ENCODE results near the gene OR52K2.

Gene OR52K2

DNA sequence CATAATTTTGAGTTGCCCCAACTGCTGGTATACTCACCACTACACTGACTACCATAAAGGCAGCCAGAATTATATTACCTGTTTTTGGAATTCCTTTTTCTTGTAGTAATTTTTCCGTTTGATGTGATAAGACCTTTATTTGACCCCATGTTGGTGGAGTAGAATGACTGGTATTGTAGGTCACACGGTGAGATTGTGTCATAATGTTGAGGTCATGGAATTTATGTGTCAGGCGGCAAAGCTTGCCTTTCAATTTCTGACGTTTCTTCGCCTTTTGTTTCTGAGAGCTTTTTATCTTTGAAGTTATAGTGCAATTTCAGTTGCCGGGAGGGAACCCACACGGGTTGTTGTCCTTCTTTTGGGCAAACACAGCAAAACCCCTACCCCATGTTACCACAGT lies 46.4 kb downstream of the OR52K2 start:
- TF ChIP-seq POLR2AphosphoS5 (IDR thresholded peaks at IDR 0.05; ENCODE audit: low read depth, low read length) (no peak), SPI1 (IDR thresholded peaks at IDR 0.05; ENCODE audit: low read depth, low read length) (no peak), PAX5 (IDR thresholded peaks at IDR 0.05; ENCODE audit: insufficient read depth, low read length, severe bottlenecking) (no peak), POU2F2 (IDR thresholded peaks at IDR 0.05; ENCODE audit: low read depth, low read length) (no peak), TAF1 (IDR thresholded peaks at IDR 0.05; ENCODE audit: low read depth, low read length) (no peak), POLR2A (IDR thresholded peaks at IDR 0.05; ENCODE audit: low read depth, low read length) (no peak)
- DNase-seq (ENCODE audit: insufficient read length, low spot score) (no peak), FAIRE-seq (no peak)

- TF ChIP-seq TAF1 (IDR thresholded peaks at IDR 0.05; ENCODE audit: low read depth, low read length): no peak
- no peak for TF ChIP-seq POU2F2 (IDR thresholded peaks at IDR 0.05; ENCODE audit: low read depth, low read length)
- TF ChIP-seq POLR2A (IDR thresholded peaks at IDR 0.05; ENCODE audit: low read depth, low read length): no peak
- TF ChIP-seq PAX5 (IDR thresholded peaks at IDR 0.05; ENCODE audit: insufficient read depth, low read length, severe bottlenecking): no peak
- no peak for TF ChIP-seq SPI1 (IDR thresholded peaks at IDR 0.05; ENCODE audit: low read depth, low read length)
- no peak for TF ChIP-seq POLR2AphosphoS5 (IDR thresholded peaks at IDR 0.05; ENCODE audit: low read depth, low read length)
- no peak for FAIRE-seq
- no peak for DNase-seq (ENCODE audit: insufficient read length, low spot score)
Observed at GRCh38 chr11:4495986-4496385, 46.9 kb downstream of the OR52K2 start.

DNA sequence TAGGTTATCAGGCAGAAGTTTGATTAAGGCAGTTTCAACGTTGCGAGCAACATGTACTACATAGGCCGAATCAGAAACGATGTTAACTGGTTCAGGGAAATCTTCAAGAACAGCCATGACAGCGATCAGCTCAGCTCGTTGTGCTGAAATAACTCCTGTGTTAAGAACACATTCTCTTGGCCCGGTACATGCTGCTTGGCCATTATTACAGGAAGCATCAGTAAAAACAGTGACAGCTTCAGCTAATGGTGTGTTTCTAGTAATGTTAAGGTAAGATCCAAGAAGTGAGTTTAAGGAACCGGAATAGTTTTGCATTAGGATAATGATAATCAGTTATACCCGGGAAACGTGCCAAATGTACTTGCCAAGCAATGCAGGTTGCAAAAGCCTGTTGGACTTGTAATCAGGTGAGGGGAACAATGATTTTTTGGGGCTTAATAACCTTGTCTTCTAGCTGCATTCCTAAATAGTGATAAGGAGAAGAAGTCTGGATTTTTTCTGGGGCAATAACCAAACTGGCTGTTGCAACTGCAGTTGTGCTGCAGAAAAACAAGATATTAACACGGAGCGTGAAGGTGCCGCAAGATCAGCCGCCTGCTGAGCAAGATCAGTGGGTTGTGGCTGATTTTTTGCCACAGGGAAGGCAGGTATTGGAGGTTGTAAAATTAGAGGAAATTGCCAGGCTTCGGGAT lies 47.6 kb downstream of the OR52K2 start:
- no peak for FAIRE-seq
- DNase-seq (ENCODE audit: insufficient read length, low spot score): no peak
- no peak for TF ChIP-seq TAF1 (IDR thresholded peaks at IDR 0.05; ENCODE audit: low read depth, low read length)
- no peak for TF ChIP-seq POLR2AphosphoS5 (IDR thresholded peaks at IDR 0.05; ENCODE audit: low read depth, low read length)
- no peak for TF ChIP-seq SPI1 (IDR thresholded peaks at IDR 0.05; ENCODE audit: low read depth, low read length)
- no peak for TF ChIP-seq PAX5 (IDR thresholded peaks at IDR 0.05; ENCODE audit: insufficient read depth, low read length, severe bottlenecking)
- no peak for TF ChIP-seq POU2F2 (IDR thresholded peaks at IDR 0.05; ENCODE audit: low read depth, low read length)
